ENCODE data around the gene CUX1.
"Not testable (repeated sequence)": the region's sequence is repeated elsewhere in the genome, so short reads cannot be mapped to it uniquely, and the experiment has no call there.

CUX1 gene

DNA sequence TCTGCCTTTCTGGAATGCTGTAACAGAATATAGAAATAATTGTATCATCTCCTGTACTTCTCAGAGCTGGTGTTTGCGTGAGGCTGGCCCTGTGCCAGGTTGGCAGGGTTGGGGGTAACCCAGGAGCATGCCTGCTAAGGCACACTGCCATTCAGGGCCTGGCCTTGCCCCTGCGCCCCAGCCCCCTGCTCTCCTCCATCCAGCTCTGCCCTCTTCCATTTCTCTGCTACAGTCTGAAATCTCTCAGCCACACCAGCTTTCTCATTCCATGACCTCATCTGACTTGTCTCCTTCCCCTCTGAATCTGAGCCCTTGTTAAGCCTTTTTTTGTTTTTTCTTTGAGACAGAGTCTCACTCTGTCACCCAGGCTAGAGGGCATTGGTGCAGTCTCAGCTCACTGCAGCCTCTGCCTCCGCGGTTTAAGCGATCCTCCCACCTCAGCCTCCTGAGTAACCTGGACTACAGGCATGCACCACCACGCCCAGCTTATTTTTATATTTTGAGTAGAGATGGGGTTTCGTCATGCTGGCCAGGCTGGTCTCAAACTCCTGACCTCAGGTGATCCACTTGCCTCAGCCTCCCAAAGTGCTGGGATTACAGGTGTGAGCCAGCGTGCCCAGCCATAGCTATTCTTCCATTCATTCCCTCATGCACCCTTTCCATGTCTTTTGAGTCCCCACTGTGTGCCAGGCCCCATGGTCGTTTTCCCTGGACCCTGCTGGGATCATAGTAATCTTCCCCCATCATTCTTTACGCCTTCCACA is 206.8 kb downstream of the CUX1 start:
- H3K4me2 ChIP-seq = no peak overlapping the region
- no peaks in the 10 kb centered on the region for H3K27me3 ChIP-seq (ENCODE audit: insufficient read depth, low read depth)
- no peak overlapping the region for H3K9ac ChIP-seq
- no peaks in the 10 kb centered on the region for H3K79me2 ChIP-seq (ENCODE audit: insufficient read depth, low read depth)
- H3K36me3 ChIP-seq (ENCODE audit: insufficient read depth) = no peaks in the 10 kb centered on the region
- no peaks in the 10 kb centered on the region for H4K20me1 ChIP-seq (ENCODE audit: insufficient read depth)
- H2AFZ ChIP-seq (ENCODE audit: low read depth) = no peak overlapping the region
- H3K4me1 ChIP-seq (ENCODE audit: low read depth, poor library complexity, severe bottlenecking) = no peaks in the 10 kb centered on the region
- TF ChIP-seq CTCF (conservative IDR thresholded peaks at IDR 0.05; ENCODE audit: low read depth, low read length) = no peak
- H3K27ac ChIP-seq = no peak overlapping the region
- H3K4me3 ChIP-seq (IDR thresholded peaks at IDR 0.05; ENCODE audit: insufficient read depth, low read depth, low read length) = no peak overlapping the region

DNA sequence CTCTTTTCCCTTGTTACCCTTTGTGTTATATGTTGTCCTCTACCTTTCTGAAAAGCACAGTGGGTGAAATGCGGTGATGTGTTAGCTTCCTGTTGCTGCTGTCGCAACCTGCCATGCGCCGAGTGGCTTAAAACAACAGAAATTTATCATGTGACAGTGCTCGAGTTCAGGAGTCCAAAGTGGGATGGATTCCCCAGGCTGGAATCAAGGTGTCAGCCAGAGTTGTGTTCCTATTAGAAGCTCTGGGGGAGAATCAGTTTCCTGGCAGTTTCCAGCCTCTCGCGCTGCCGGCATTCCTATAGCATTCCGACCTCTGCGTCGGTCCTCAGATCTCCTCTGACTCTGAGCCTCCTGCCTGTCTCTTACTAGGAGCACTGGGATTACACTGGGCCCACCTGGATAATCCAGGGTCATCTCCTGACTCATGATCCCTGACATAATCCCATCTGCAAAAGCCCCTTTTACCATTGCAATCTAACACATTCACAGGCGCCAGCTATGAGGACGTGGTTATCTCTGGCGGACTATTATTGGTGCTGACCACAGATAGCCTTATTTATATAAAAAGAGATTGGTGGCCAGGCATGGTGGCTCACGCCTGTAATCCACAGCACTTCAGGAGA is 207.5 kb downstream of the CUX1 start:
- H4K20me1 ChIP-seq (ENCODE audit: insufficient read depth) = no peaks in the 10 kb centered on the region
- H2AFZ ChIP-seq (ENCODE audit: low read depth) = no peak overlapping the region
- TF ChIP-seq CTCF (conservative IDR thresholded peaks at IDR 0.05; ENCODE audit: low read depth, low read length) = no peak
- no peak overlapping the region for H3K4me3 ChIP-seq (IDR thresholded peaks at IDR 0.05; ENCODE audit: insufficient read depth, low read depth, low read length)
- H3K79me2 ChIP-seq (ENCODE audit: insufficient read depth, low read depth) = no peaks in the 10 kb centered on the region
- H3K9ac ChIP-seq = no peak overlapping the region
- H3K4me1 ChIP-seq (ENCODE audit: low read depth, poor library complexity, severe bottlenecking) = no peaks in the 10 kb centered on the region
- H3K4me2 ChIP-seq = no peak overlapping the region
- H3K36me3 ChIP-seq (ENCODE audit: insufficient read depth) = no peaks in the 10 kb centered on the region
- no peaks in the 10 kb centered on the region for H3K27me3 ChIP-seq (ENCODE audit: insufficient read depth, low read depth)
- H3K27ac ChIP-seq = no peak overlapping the region

GRCh38 chr7:102025777-102026176 is 208.4 kb downstream of the CUX1 start:
- H4K20me1 ChIP-seq (ENCODE audit: insufficient read depth); H3K4me3 ChIP-seq (IDR thresholded peaks at IDR 0.05; ENCODE audit: insufficient read depth, low read depth, low read length); H3K27me3 ChIP-seq (ENCODE audit: insufficient read depth, low read depth); H3K27ac ChIP-seq; H3K9ac ChIP-seq; H3K4me1 ChIP-seq (ENCODE audit: low read depth, poor library complexity, severe bottlenecking); H3K36me3 ChIP-seq (ENCODE audit: insufficient read depth); H3K79me2 ChIP-seq (ENCODE audit: insufficient read depth, low read depth); H3K4me2 ChIP-seq; H2AFZ ChIP-seq (ENCODE audit: low read depth): not testable (repeated sequence)

- H3K4me3 ChIP-seq (IDR thresholded peaks at IDR 0.05; ENCODE audit: insufficient read depth, low read depth, low read length) = no peak overlapping the region
- H3K36me3 ChIP-seq (ENCODE audit: insufficient read depth) = no peaks in the 10 kb centered on the region
- H3K9ac ChIP-seq = no peak overlapping the region
- no peak overlapping the region for H3K4me2 ChIP-seq
- H3K4me1 ChIP-seq (ENCODE audit: low read depth, poor library complexity, severe bottlenecking) = peaks cover 4% of the 10 kb centered on the region
- no peak overlapping the region for H3K27ac ChIP-seq
- H2AFZ ChIP-seq (ENCODE audit: low read depth) = no peak overlapping the region
- H4K20me1 ChIP-seq (ENCODE audit: insufficient read depth) = no peaks in the 10 kb centered on the region
- no peaks in the 10 kb centered on the region for H3K79me2 ChIP-seq (ENCODE audit: insufficient read depth, low read depth)
- no peak for TF ChIP-seq CTCF (conservative IDR thresholded peaks at IDR 0.05; ENCODE audit: low read depth, low read length)
- H3K27me3 ChIP-seq (ENCODE audit: insufficient read depth, low read depth) = no peaks in the 10 kb centered on the region
Measured at GRCh38 chr7:102028206-102028826, 210.9 kb downstream of the CUX1 start.

DNA sequence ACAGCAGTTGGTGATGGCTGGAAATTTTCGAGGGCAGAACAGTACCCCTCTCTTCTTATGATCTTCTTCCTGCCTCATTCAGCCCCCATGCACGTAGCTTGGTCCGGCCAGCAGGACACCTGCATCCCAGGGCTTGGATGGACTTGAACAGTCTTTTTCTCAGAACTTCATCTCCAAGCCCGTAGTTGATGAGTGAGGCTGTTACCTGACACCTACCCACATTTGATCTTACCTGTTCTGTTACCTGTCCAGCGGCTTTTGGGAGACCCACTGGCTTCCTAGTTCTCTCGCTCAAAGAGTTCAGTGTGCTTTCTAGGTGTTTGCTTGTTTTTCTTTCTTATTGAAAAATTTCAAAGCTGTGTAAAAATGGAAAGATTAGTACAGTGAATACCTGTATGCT is 212.2 kb downstream of the CUX1 start:
- Histone ChIP-seq H3K4me3 (IDR thresholded peaks at IDR 0.05; ENCODE audit: insufficient read depth, low read depth, low read length) (no peak overlapping the region), H3K4me2 (no peak overlapping the region), H4K20me1 (ENCODE audit: insufficient read depth) (no peaks in the 10 kb centered on the region), H3K27me3 (ENCODE audit: insufficient read depth, low read depth) (no peaks in the 10 kb centered on the region), H2AFZ (ENCODE audit: low read depth) (no peak overlapping the region), H3K36me3 (ENCODE audit: insufficient read depth) (no peaks in the 10 kb centered on the region), H3K9ac (no peak overlapping the region), H3K79me2 (ENCODE audit: insufficient read depth, low read depth) (no peaks in the 10 kb centered on the region), H3K27ac (no peak overlapping the region), H3K4me1 (ENCODE audit: low read depth, poor library complexity, severe bottlenecking) (peaks cover 4% of the 10 kb centered on the region)
- TF ChIP-seq CTCF (conservative IDR thresholded peaks at IDR 0.05; ENCODE audit: low read depth, low read length) = no peak

Measured in KMS-11 (cell line).